Astrocyte of the spinal cord (primary cell): ENCODE data around the gene PLD4.

Experiments
- DNase-seq: peaks from one replicate; pipeline ENCODE4 v3.0.0; 2011; ENCODE audit warnings: low read depth, low spot score
- H3K4me3 ChIP-seq: 2 replicates; pipeline ENCODE4 v1.5.1; 2011; ENCODE audit warnings: low read depth, mild to moderate bottlenecking, low read length, moderate library complexity
- in situ Hi-C: cut with HindIII; loops from 2 replicates; pipeline ENCODE4 v1.10.0; 2017; ENCODE audit warnings: low sequenced_read_pairs
- TF ChIP-seq, protein P1 (sequence below): IDR thresholded peaks from 2 replicates; pipeline ENCODE4 v1.5.1; 2012; ENCODE audit warnings: low read depth, mild to moderate bottlenecking, low read length, inconsistent platforms

The PLD4 gene

DNA sequence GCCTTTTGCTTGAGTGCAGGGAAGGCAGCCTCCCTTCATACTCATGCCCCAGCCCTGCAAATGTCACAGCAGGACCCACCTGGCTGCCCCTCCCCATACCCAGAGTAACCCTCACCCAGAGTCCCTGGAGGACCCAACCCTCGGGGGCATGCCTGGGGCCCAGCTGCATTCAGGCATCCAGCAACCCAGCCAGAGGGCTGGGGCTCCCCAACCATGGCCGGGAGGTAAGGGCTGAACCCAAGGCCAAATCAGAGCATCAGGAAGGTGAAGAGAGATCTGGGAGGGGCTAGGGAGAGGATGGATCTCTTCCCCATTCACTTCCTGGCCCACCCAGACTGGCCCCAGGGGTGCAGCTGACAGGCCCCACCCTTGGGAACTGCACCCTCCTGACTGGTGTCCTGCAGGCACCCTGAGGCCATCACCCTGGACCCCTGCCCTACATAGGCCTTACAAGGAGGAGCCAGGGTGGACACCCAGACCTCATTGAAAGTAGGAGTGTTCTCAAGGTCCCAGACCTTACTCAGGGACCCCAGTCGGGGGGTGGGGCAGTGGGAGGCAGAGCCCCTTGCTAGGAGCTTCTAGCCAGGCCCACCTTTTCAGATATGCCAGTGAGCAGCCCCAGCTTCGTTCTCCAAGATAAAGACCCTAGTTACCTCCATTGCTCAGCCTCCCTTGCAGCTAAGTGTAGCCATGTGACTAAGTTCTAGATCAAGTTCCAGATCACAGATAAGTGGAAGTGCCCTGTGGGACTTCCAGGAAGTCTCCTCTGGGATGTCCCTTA lies 849 bp upstream of the PLD4 start:
- TF ChIP-seq, protein P1, sequence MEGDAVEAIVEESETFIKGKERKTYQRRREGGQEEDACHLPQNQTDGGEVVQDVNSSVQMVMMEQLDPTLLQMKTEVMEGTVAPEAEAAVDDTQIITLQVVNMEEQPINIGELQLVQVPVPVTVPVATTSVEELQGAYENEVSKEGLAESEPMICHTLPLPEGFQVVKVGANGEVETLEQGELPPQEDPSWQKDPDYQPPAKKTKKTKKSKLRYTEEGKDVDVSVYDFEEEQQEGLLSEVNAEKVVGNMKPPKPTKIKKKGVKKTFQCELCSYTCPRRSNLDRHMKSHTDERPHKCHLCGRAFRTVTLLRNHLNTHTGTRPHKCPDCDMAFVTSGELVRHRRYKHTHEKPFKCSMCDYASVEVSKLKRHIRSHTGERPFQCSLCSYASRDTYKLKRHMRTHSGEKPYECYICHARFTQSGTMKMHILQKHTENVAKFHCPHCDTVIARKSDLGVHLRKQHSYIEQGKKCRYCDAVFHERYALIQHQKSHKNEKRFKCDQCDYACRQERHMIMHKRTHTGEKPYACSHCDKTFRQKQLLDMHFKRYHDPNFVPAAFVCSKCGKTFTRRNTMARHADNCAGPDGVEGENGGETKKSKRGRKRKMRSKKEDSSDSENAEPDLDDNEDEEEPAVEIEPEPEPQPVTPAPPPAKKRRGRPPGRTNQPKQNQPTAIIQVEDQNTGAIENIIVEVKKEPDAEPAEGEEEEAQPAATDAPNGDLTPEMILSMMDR = no peak
- H3K4me3 ChIP-seq = no peak overlapping the region
- no peak for DNase-seq
- in situ Hi-C loops = no loop called here

DNA sequence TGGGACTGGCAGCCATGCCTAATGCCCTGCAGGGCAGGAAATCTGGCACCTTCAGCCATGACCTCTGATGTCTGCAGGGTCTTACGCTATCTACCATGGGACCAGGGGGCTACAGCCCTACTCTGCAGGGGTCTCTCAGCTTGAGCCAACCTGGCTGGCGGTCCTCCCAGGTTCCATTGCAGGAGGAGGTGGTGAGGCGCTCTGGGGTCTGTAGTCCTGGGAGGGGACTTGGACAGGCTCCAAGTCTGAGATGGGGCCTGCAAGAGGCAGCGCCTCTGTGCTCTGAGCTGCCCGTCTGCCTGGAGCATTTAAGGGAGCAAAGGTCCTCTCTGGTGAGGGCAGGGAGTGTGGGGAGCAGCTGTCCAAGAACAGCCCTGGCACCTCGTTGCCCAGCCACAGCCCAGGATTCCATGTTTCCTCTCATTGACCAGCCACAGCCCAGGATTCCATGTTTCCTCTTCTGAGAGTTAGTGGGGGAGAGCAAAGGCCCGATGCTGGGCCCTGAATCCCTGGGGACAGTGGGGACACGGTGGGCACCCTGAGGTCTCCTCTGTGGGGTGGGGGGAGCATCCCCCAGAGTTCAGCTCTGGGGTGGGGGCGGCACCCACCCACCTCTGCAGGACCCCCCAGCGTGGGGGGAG lies 655 bp downstream of the PLD4 start:
- TF ChIP-seq, protein P1 = no peak
- DNase-seq = no peak
- no peak overlapping the region for H3K4me3 ChIP-seq
- in situ Hi-C loops = no loop called here

DNA sequence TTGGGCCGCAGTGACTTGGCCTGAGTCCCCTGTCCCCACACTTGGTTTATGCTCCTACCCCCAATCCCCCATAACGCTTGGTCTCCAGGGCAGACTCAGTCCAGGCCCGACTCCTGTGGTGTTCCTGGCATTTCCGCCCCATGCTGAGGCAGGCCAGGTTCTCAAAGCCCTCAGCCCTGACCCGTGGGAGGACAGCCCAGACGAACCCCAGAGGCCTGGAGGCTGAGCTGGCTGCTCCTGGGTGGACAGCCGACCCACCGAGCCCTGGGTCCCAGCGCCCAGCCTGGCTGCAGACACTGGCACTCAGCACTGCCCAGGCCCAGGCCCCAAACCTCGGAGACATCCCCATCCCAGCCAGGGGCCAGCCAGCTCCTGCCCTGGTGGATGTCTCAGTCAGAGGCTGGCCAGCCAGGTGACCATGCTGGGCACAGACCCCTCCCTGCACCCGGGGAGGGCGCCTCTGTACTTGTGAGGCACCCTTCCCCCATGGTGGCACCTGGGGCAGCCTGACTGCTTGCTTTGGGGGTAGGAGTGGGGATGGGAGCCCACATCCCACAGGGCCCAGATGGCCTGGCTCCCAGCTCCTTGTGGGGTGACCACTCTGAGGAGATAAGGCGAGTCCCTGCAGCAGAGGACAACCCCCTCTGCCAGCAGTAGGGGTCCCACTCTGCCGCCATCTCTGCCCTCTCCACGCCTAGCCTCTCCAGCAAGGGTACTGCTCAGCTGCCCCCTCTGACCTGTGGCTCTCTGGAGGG lies 1.4 kb downstream of the PLD4 start:
- no peak for DNase-seq
- no peak overlapping the region for H3K4me3 ChIP-seq
- TF ChIP-seq, protein P1 = no peak
- in situ Hi-C loops = no loop called here

DNA sequence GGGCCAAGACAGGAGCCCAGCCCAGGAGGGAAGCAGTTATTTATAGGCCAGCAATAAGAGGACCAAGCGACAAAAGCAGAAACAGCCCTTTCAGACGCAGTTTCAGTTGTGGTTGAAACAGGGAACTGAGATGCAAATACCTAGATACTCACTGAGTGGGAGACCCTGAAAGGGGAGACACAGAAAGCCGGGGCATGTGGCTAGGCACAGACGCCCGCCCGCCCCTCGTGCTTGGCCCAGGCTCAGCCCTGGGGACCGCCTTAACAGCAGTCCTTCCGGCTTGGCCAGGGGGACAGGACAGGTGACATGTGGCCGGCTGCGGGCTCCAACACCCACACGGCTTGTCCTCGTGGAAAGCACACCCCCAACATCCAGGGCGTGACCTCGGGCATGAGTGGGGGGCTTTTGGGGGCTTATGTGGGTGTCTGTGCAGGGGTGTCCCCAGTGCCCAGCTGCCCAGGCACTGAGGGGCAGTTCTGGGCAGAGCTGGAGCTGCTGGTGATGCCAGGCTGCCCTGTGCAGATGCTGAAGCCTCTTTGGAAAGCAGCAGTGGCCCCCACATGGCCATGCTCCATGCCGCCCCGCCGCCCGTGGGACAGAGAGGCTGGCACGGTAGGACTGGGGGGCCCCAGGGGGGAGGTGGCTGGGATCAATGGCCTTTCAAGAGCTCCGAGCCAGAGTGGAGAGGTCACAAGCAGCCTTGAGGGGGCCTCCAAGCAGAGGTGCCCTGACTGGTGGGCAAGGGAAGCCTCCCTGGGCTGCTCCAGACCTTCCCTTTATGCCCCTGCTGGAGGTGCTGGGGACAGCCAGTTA lies 2.1 kb downstream of the PLD4 start:
- TF ChIP-seq, protein P1 = peak; percentile 5
- in situ Hi-C loops = no loop called here
- DNase-seq = no peak
- no peak overlapping the region for H3K4me3 ChIP-seq

DNA sequence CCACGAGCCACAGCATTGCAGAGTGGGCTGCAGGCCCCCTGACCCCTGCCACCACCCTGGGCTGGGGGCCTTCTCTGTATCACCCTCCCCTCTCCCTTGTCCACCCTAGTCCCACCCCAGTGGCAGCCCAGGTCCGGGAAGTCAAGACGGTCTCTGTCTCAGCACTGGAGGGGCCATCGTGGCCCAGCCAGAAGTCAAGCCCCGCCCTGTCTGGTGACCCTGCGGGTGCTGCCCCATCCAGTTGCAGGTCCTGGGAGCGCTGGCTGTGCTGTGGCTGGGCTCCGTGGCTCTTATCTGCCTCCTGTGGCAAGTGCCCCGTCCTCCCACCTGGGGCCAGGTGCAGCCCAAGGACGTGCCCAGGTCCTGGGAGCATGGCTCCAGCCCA lies 2.7 kb downstream of the PLD4 start:
- no peak for DNase-seq
- in situ Hi-C loops = no loop called here
- TF ChIP-seq, protein P1 = no peak
- no peak overlapping the region for H3K4me3 ChIP-seq

DNA sequence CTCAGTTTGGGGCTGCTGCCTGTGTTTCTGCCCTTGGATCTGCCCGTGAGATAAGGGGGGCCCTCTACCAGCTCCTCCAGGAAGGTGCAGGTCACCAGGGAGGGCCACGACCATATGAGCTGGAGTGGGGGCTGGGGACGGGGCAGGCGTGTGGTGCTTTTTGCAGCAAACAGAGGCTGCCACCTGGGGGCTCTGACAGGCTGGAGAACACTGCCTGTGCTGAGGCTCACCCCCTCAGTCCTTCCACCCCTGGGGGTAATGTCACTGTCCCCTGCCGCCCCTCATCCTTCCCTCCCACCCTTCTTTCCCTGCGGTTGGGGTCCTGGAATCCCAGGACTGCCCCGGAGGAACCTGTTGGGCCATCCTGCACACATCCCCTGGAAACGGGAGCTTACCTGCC lies 3.2 kb downstream of the PLD4 start:
- TF ChIP-seq, protein P1 = no peak
- H3K4me3 ChIP-seq = no peak overlapping the region
- in situ Hi-C loops = no loop called here
- no peak for DNase-seq
